Common myeloid progenitor, CD34-positive (primary cell): ENCODE results near the gene NMBR. TPM values are rescaled to one million over a fixed set of nuclear protein-coding genes. Genes with fewer than 3 reads are reported as not detected.
"Not testable (repeated sequence)": the region's sequence is repeated elsewhere in the genome, so short reads cannot be mapped to it uniquely, and the experiment has no call there.

Source experiments
- CTCF ChIA-PET: fragments of 350-600 bp; sonication (Branson Sonifier 250); formaldehyde crosslinking; loops from one replicate; lab custom pipeline; 2021; ENCODE audit warnings: antibody characterized with exemption; lab: Charles Lee
- POLR2A ChIA-PET: fragments of 350-600 bp; sonication (Branson Sonifier 250); formaldehyde crosslinking; loops from one replicate; lab custom pipeline; 2021; ENCODE audit warnings: antibody characterized with exemption; lab: Charles Lee
- DNase-seq, 3 donors: peaks; one replicate each; pipeline versions ENCODE4 v3.0.0 to v3.0.0-alpha.2; 2013
- H3K27ac ChIP-seq, 2 experiments: 1 replicate in 1 of 2; 2 replicates in 1 of 2; pipeline ENCODE4 v1.7.0; 2013; ENCODE audit warnings: inconsistent platforms in 2 of 2, low read length in 2 of 2, mild to moderate bottlenecking in 2 of 2, low read depth in 1 of 2, moderate library complexity in 1 of 2; ENCODE audit not compliant: severe bottlenecking in 2 of 2, insufficient read depth in 1 of 2, poor library complexity in 1 of 2
- H3K27me3 ChIP-seq, 5 experiments: replicated peaks in 2 of 5; 1 replicate in 3 of 5; 2 replicates in 2 of 5; pipeline versions ENCODE4 v1.6.1 to v1.7.0; 2013; ENCODE audit warnings: low read length in 4 of 5, mild to moderate bottlenecking in 2 of 5, moderate library complexity in 2 of 5, inconsistent platforms in 1 of 5; ENCODE audit not compliant: insufficient read depth in 5 of 5, control insufficient read depth in 4 of 5
- H3K36me3 ChIP-seq, 4 experiments: 1 replicate in 2 of 4; 2 replicates in 2 of 4; pipeline versions ENCODE4 v1.6.1 to v1.7.0; 2013; ENCODE audit warnings: low read length in 3 of 4, control low read depth in 1 of 4, mild to moderate bottlenecking in 1 of 4; ENCODE audit not compliant: control insufficient read depth in 4 of 4, insufficient read depth in 4 of 4
- H3K4me1 ChIP-seq, 4 experiments: 1 replicate in 3 of 4; 2 replicates in 1 of 4; pipeline versions ENCODE4 v1.6.1 to v1.7.1; 2013; ENCODE audit warnings: low read length in 3 of 4, mild to moderate bottlenecking in 3 of 4, control low read depth in 1 of 4, inconsistent platforms in 1 of 4, moderate library complexity in 1 of 4; ENCODE audit not compliant: control insufficient read depth in 4 of 4, insufficient read depth in 4 of 4; ENCODE audit errors: control extremely low read depth in 1 of 4
- H3K4me3 ChIP-seq, 7 experiments: 1 replicate in 4 of 7; 2 replicates in 3 of 7; pipeline versions ENCODE4 v1.5.1 to v1.7.0; 2013; ENCODE audit warnings: mild to moderate bottlenecking in 7 of 7, low read length in 6 of 7, moderate library complexity in 6 of 7, inconsistent platforms in 2 of 7, low read depth in 2 of 7, control low read depth in 1 of 7; ENCODE audit not compliant: insufficient read depth in 4 of 7, control insufficient read depth in 1 of 7; ENCODE audit errors: extremely low read depth in 1 of 7
- H3K9me3 ChIP-seq, 5 experiments: 1 replicate in 4 of 5; 2 replicates in 1 of 5; pipeline versions ENCODE4 v1.6.1 to v1.7.1; 2013; ENCODE audit warnings: low read length in 4 of 5, mild to moderate bottlenecking in 2 of 5, inconsistent platforms in 1 of 5, low read depth in 1 of 5, moderate library complexity in 1 of 5; ENCODE audit not compliant: control insufficient read depth in 4 of 5, insufficient read depth in 2 of 5; ENCODE audit errors: control extremely low read depth in 1 of 5
- WGBS: methylation state at CpG from one replicate; pipeline ENCODE4 v1.1.5; 2013; ENCODE audit not compliant: insufficient coverage; 5-methylcytosine and 5-hydroxymethylcytosine counted together
- polyA plus RNA-seq: library from polyadenylated mRNA; unstranded; fragments of 120-200 nt; gene quantifications from one replicate; pipeline ENCODE4 v1.2.1, GENCODE V29; 2013

Gene NMBR
- polyA plus RNA-seq: not detected

- Histone ChIP-seq H3K4me3 (peak within 1 kb of the TSS; percentile 82 to 99 (median 90)), H3K9me3 (no peaks in the 10 kb centered on the region), H3K27me3 (no peaks in the 10 kb centered on the region), H3K36me3 (peaks cover 0 to 8% (median 0%) of the 10 kb centered on the region in 4 experiments), H3K27ac (peak within 1 kb of the TSS; percentile 59 to 89), H3K4me1 (peaks cover 10 to 28% (median 15%) of the 10 kb centered on the region in 4 experiments)
- CTCF ChIA-PET: interaction anchor here (0.8 to 3.2 kb wide), 8 partner anchors 9 to 1908 kb away, joined by 3 to 27 read pairs (median 4); no protein-coding TSS in a partner anchor
- POLR2A ChIA-PET: interaction anchor here (0.6 kb wide), 1 partner anchor 294 kb away, joined by 3 read pairs; no protein-coding TSS in a partner anchor
- peak; percentile 100 for DNase-seq
- WGBS: 1% methylated on average over 16 of the region's 38 CpGs
Measured at GRCh38 chr6:142146828-142147662, at the start of gene NMBR, which contains the start of gene VTA1. Gene NMBR (minus strand): TSS chr6:142147122. CDS start chr6:142088658, 58,464 bp downstream. Gene VTA1 (plus strand): TSS chr6:142147263. CDS start chr6:142147288, 25 bp downstream.

DNA sequence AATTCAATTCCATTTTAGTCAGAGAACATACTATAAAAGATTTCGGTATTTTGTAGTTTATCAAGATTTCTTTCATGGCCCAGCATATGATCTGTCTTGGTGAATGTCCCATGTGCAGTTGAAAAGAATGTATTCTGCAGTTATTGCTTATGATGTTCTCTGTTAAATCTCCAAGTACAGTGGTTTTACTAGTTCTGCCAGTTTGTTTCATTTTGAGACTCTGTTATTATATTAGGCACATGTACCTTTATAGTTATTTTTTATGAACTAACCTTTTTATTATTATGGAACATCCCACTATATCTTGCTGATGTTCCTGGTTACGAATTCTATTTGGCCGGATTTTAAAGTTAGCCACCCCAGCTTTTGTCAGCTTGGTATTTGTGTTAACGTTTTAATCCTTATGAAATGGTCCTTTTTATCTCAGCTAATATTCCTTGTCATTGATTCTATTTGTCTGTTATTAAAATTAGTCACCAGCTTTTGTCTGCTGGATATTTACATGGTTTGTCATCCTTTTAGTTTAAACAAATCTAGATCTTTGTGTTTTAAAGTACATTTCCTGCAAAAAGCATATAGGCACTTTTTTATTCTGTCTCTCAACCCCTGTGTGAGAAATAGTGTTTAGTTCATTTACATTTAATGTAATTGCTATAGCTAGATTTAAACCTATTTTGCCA is 49.1 kb upstream of the NMBR start:
- CTCF ChIA-PET: interaction anchor here (1.1 to 1.3 kb wide), 2 partner anchors 13 to 23 kb away, joined by 3 to 6 read pairs; no protein-coding TSS in a partner anchor
- H3K27ac ChIP-seq: no peak overlapping the region
- WGBS: no CpG with 5 or more reads among the region's 4 CpGs

GRCh38 chr6:142193621-142194020 is 46.7 kb upstream of the NMBR start:
- no peaks in the 10 kb centered on the region for H3K4me1 ChIP-seq

More for the DNA sequence above, 49.1 kb upstream of the NMBR start:
- POLR2A ChIA-PET: no interaction called here
- Histone ChIP-seq H3K9me3 (peaks cover 0 to 5% (median 0%) of the 10 kb centered on the region in 5 experiments), H3K36me3 (peaks cover 7 to 54% (median 11%) of the 10 kb centered on the region in 4 experiments), H3K27me3 (no peaks in the 10 kb centered on the region), H3K4me3 (no peak overlapping the region), H3K4me1 (no peaks in the 10 kb centered on the region)
- no peak for DNase-seq

DNA sequence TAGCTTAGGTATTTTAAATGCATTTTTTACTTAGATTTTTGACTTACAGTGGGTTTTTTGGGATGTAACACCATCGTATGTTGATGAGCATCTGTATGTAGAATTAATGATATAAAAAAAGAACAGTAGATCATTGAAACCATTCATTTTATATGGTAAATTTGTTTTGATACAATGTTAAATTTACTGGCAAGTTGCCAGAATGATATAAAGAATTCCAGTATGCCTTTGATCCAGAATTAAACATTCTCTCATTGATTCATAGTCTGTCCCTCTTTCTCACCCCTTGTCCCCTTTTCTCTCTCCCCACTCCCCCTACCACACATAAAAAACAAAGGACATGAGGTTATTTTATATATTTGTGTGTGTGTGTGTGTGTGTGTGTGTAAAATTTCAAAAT is 45.4 kb upstream of the NMBR start:
- WGBS: no CpG with 5 or more reads among the region's 1 CpG
- ChIA-PET CTCF (no interaction called here), POLR2A (no interaction called here)
- Histone ChIP-seq H3K36me3 (peaks cover 3 to 46% (median 6%) of the 10 kb centered on the region in 4 experiments), H3K27ac (no peak overlapping the region), H3K27me3 (no peaks in the 10 kb centered on the region), H3K4me1 (peaks cover 0 to 2% (median under 1%) of the 10 kb centered on the region in 4 experiments), H3K4me3 (no peak overlapping the region), H3K9me3 (peaks cover 0 to 5% (median 0%) of the 10 kb centered on the region in 5 experiments)
- no peak for DNase-seq

More at GRCh38 chr6:142193621-142194020, 46.7 kb upstream of the NMBR start:
- Histone ChIP-seq H3K27ac (no peak overlapping the region), H3K36me3 (peaks cover 6 to 50% (median 9%) of the 10 kb centered on the region in 4 experiments), H3K27me3 (no peaks in the 10 kb centered on the region), H3K4me3 (no peak overlapping the region), H3K9me3 (peaks cover 0 to 5% (median 0%) of the 10 kb centered on the region in 5 experiments)
- DNase-seq: no peak
- ChIA-PET POLR2A (no interaction called here), CTCF (no interaction called here)

DNA sequence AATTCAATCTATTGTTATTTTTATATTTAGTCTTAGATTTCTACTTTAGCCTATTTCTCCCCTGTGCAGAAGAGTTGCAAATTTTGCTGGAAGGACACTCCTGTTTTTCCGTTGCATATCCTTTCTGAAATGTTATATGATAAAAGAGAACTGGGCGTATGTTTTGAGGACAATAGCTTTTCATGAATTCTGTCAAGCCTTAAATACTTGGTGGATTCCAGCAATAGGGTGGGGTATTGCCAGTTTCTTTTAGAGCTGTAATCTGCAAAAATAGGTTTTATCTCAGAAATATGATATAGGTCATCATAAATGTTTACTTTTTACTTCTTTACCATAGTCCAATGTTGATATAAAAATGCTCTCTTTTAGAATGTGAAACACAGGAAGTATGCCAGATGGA is 42.1 kb upstream of the NMBR start:
- peaks cover 7 to 20% (median 9%) of the 10 kb centered on the region in 4 experiments for H3K4me1 ChIP-seq
- peaks cover 0 to 5% (median 0%) of the 10 kb centered on the region in 5 experiments for H3K9me3 ChIP-seq
- 100% methylated on average over 1 of the region's 2 CpGs for WGBS
- no peaks in the 10 kb centered on the region for H3K27me3 ChIP-seq
- no peak overlapping the region for H3K4me3 ChIP-seq
- peaks cover 0 to 28% (median 6%) of the 10 kb centered on the region in 4 experiments for H3K36me3 ChIP-seq
- ChIA-PET CTCF (no interaction called here), POLR2A (no interaction called here)
- H3K27ac ChIP-seq: no peak overlapping the region
- no peak for DNase-seq

- H3K9me3 ChIP-seq, H3K27me3 ChIP-seq, CTCF ChIA-PET, H3K27ac ChIP-seq, POLR2A ChIA-PET, H3K4me3 ChIP-seq: not testable (repeated sequence)
- peak in 2 of 3 donors; percentile 28 to 29 for DNase-seq
- Histone ChIP-seq H3K4me1 (peaks cover 9 to 26% (median 11%) of the 10 kb centered on the region in 4 experiments), H3K36me3 (peaks cover 0 to 20% (median under 1%) of the 10 kb centered on the region in 4 experiments)
- WGBS: 100% methylated on average over 3 of the region's 8 CpGs
Measured at GRCh38 chr6:142188341-142188740, 41.4 kb upstream of the NMBR start.
